Endothelial cell of coronary artery (primary cell): Measurements from ENCODE around the gene RPS18. TPM values are rescaled to one million over a fixed set of nuclear protein-coding genes. Genes with fewer than 3 reads are reported as not detected.

ENCODE experiments used
- total RNA-seq: library from RNA; depleted of rRNA; stranded (reverse); fragments of >200 nt; gene quantifications from 2 replicates; pipeline ENCODE4 v1.2.3, GENCODE V29; 2014

The RPS18 gene
- 6,632 and 6,752 TPM in 2 replicates for total RNA-seq

GRCh38 chr6:33271468-33272274 is at the start of gene RPS18, which contains the start of gene VPS52:
Gene RPS18 (plus strand): TSS chr6:33272075. CDS start chr6:33272120, 45 bp downstream.
Gene VPS52 (minus strand): TSS chr6:33271876. CDS start chr6:33271675, 201 bp downstream.

GRCh38 chr6:33276864-33277662 is 5.2 kb downstream of the RPS18 start, which contains the start of gene B3GALT4:
Gene B3GALT4 (plus strand): TSS chr6:33277123. CDS start chr6:33277420, 297 bp downstream.

GRCh38 chr6:33288921-33289783 is 17.3 kb downstream of the RPS18 start, which contains the start of the genes PFDN6 and WDR46:
Gene PFDN6 (plus strand): TSS chr6:33289601. CDS start chr6:33289857, 256 bp downstream.
Gene WDR46 (minus strand): TSS chr6:33289239. CDS start chr6:33289170, 69 bp downstream.

GRCh38 chr6:33298773-33299236 is 26.9 kb downstream of the RPS18 start, which contains the start of gene RGL2:
Gene RGL2 (minus strand): TSS chr6:33298942. CDS start chr6:33298610, 332 bp downstream.

GRCh38 chr6:33313709-33314514 is 42.0 kb downstream of the RPS18 start, which contains the start of gene TAPBP:
Gene TAPBP (minus strand): TSS chr6:33314078. CDS start chr6:33314041, 37 bp downstream.

GRCh38 chr6:33317669-33318425 is 46.0 kb downstream of the RPS18 start, which contains the start of gene ZBTB22:
Gene ZBTB22 (minus strand): TSS chr6:33317744. CDS start chr6:33316916, 828 bp downstream.

Other genes with a start within 250 kb of the RPS18 start
- gene HLA-DPA1, start 198.4 kb upstream of the RPS18 start, total RNA-seq: 1.9 and 3.5 TPM in 2 replicates
- 6.3 and 9.2 TPM in 2 replicates for gene HLA-DPB1, start 196.1 kb upstream of the RPS18 start, total RNA-seq
- 0.09 and 0.19 TPM in 2 replicates for gene COL11A2, start 79.6 kb upstream of the RPS18 start, total RNA-seq
- 18.3 and 20.6 TPM in 2 replicates for gene RXRB, start 71.4 kb upstream of the RPS18 start, total RNA-seq
- gene SLC39A7, start 71.2 kb upstream of the RPS18 start, total RNA-seq: 108 and 126 TPM in 2 replicates
- 3.6 and 4.7 TPM in 2 replicates for gene HSD17B8, start 67.4 kb upstream of the RPS18 start, total RNA-seq
- gene RING1, start 63.6 kb upstream of the RPS18 start, total RNA-seq: 17.6 and 23.9 TPM in 2 replicates
- 30.0 and 35.5 TPM in 2 replicates for gene VPS52, start 199 bp upstream of the RPS18 start, total RNA-seq
- gene B3GALT4, start 5.0 kb downstream of the RPS18 start, total RNA-seq: 2.1 and 3.3 TPM in 2 replicates
- gene WDR46, start 17.2 kb downstream of the RPS18 start, total RNA-seq: 89.8 and 104 TPM in 2 replicates
- gene PFDN6, start 17.5 kb downstream of the RPS18 start, total RNA-seq: 47.1 and 52.0 TPM in 2 replicates
- gene RGL2, start 26.9 kb downstream of the RPS18 start, total RNA-seq: 34.2 and 41.3 TPM in 2 replicates
- gene TAPBP, start 42.0 kb downstream of the RPS18 start, total RNA-seq: 33.2 and 55.3 TPM in 2 replicates
- gene ZBTB22, start 45.7 kb downstream of the RPS18 start, total RNA-seq: 11.2 and 18.4 TPM in 2 replicates
- gene DAXX, start 50.9 kb downstream of the RPS18 start, total RNA-seq: 54.9 and 68.0 TPM in 2 replicates
- gene KIFC1, start 119.7 kb downstream of the RPS18 start, total RNA-seq: 8.0 and 25.3 TPM in 2 replicates
- gene PHF1, start 138.9 kb downstream of the RPS18 start, total RNA-seq: 7.6 and 12.4 TPM in 2 replicates
- gene CUTA, start 146.0 kb downstream of the RPS18 start, total RNA-seq: 46.1 and 59.4 TPM in 2 replicates
- 1.6 and 2.2 TPM in 2 replicates for gene SYNGAP1, start 148.0 kb downstream of the RPS18 start, total RNA-seq
- gene ZBTB9, start 182.5 kb downstream of the RPS18 start, total RNA-seq: 5.5 and 5.9 TPM in 2 replicates